K562 (cell line): ENCODE data around the gene CCDC92. TPM values are rescaled to one million over a fixed set of nuclear protein-coding genes. Genes with fewer than 3 reads are reported as not detected.

Source experiments
- ATAC-seq: fragments of 200-7000 bp; cut with Tn5 transposase; 3 replicates; pipeline ENCODE4 v1.9.1; 2020; ENCODE audit warnings: moderate library complexity
- BruUV-seq: library from RNA; stranded (reverse); fragments of 400-500 nt; replicated peaks from 2 replicates; lab custom pipeline; 2021; lab: Mats Ljungman, UMichigan
- CTCF ChIA-PET: fragments of 300-600 bp; formaldehyde crosslinking; extraction: SDS; loops from one replicate; lab custom pipeline; 2021; ENCODE audit warnings: low intra/inter-chr PET ratio; lab: Yijun Ruan, JAX
- POLR2A ChIA-PET: fragments of 300-600, 350-650 bp; sonication (Branson Sonifier 250); formaldehyde crosslinking; extraction: SDS; loops from one replicate; lab custom pipeline; 2021; ENCODE audit warnings: antibody characterized with exemption, inconsistent platforms; lab: Yijun Ruan, JAX
- DNase-seq, 4 experiments: peaks; one replicate each; pipeline versions ENCODE4 v3.0.0 to v3.0.0-alpha.2; 2011 to 2018; ENCODE audit warnings: low spot score in 3 of 4, mixed read lengths in 3 of 4; ENCODE audit errors: extremely low read depth in 1 of 4
- FAIRE-seq: peaks from 2 replicates; lab custom pipeline; 2011; peaks lifted over from hg19 to GRCh38; lab: Jason Lieb, UNC
- H2AFZ ChIP-seq: 2 replicates; pipeline ENCODE4 v1.6.0; 2011; ENCODE audit warnings: low read depth, low read length, control low read depth, inconsistent platforms
- H3K27ac ChIP-seq: fragments of 200-600 bp; 3 replicates; pipeline ENCODE4 v1.8.0; 2011; ENCODE audit warnings: low read depth, mild to moderate bottlenecking, control low read depth, inconsistent platforms, low read length, moderate library complexity, mixed read lengths; ENCODE audit errors: extremely low read depth
- H3K27me3 ChIP-seq, 2 experiments: fragments of 300-600 bp in 1 of 2; 2 replicates in 1 of 2; 3 replicates in 1 of 2; pipeline versions ENCODE4 v1.6.0 to v1.8.0; 2011; ENCODE audit warnings: inconsistent platforms in 2 of 2, low read length in 2 of 2, mild to moderate bottlenecking in 1 of 2, mixed read lengths in 1 of 2, moderate library complexity in 1 of 2; ENCODE audit not compliant: control insufficient read depth in 2 of 2, insufficient read depth in 2 of 2
- H3K36me3 ChIP-seq: fragments of 300-600 bp; 3 replicates; pipeline ENCODE4 v1.8.0; 2011; ENCODE audit warnings: mild to moderate bottlenecking, low read length, inconsistent platforms; ENCODE audit not compliant: control insufficient read depth, insufficient read depth
- H3K4me1 ChIP-seq, 2 experiments: fragments of 200-600 bp in 1 of 2; replicated peaks in 1 of 2; 2 replicates in 1 of 2; 3 replicates in 1 of 2; pipeline versions ENCODE4 v1.5.1 to v1.8.0; 2011; ENCODE audit warnings: inconsistent platforms in 2 of 2, low read length in 2 of 2, mild to moderate bottlenecking in 1 of 2, mixed read lengths in 1 of 2, moderate library complexity in 1 of 2; ENCODE audit not compliant: control insufficient read depth in 2 of 2, insufficient read depth in 2 of 2
- H3K4me2 ChIP-seq: 2 replicates; pipeline ENCODE4 v1.6.1; 2011; ENCODE audit warnings: low read length, control low read depth, inconsistent platforms, mixed read lengths; ENCODE audit not compliant: insufficient read depth
- H3K4me3 ChIP-seq: fragments of 200-600 bp; sonication (generic), shearing (Covaris generic); 2 replicates; pipeline ENCODE4 v1.5.1; 2016; ENCODE audit warnings: control low read depth, inconsistent platforms
- H3K79me2 ChIP-seq: fragments of 200-600 bp; 3 replicates; pipeline ENCODE4 v1.8.0; 2011; ENCODE audit warnings: low read length, inconsistent platforms; ENCODE audit not compliant: control insufficient read depth, insufficient read depth
- H3K9ac ChIP-seq, 2 experiments: 2 replicates each; pipeline versions ENCODE4 v1.6.0 to v1.6.1; 2011; ENCODE audit warnings: low read depth in 2 of 2, low read length in 2 of 2, control low read depth in 1 of 2, inconsistent platforms in 1 of 2, mild to moderate bottlenecking in 1 of 2, mixed read lengths in 1 of 2; ENCODE audit not compliant: insufficient read depth in 1 of 2
- H3K9me1 ChIP-seq: one replicate; pipeline ENCODE4 v1.6.0; 2011; ENCODE audit warnings: inconsistent platforms, mild to moderate bottlenecking, low read length, moderate library complexity; ENCODE audit not compliant: control insufficient read depth, insufficient read depth
- H3K9me3 ChIP-seq: replicated peaks from 2 replicates; pipeline ENCODE4 v1.5.1; 2011; ENCODE audit warnings: low read depth, low read length, inconsistent platforms; ENCODE audit not compliant: control insufficient read depth, insufficient read depth
- H4K20me1 ChIP-seq: replicated peaks from 2 replicates; pipeline ENCODE4 v1.6.1; 2011; ENCODE audit warnings: low read length, inconsistent platforms, mixed read lengths; ENCODE audit not compliant: control insufficient read depth, insufficient read depth
- ASH1L ChIP-seq: fragments of 450-650 bp; IDR thresholded peaks from 2 replicates; pipeline ENCODE4 v1.6.1; 2018; ENCODE audit warnings: borderline replicate concordance, mild to moderate bottlenecking, low read depth; ENCODE audit not compliant: partially characterized antibody
- WGBS: fragments of 100-300 bp; shearing (Covaris generic); methylation state at CpG from one replicate; pipeline ENCODE4 v1.1.6; 2016; ENCODE audit warnings: low coverage, mixed read lengths; ENCODE audit not compliant: insufficient coverage; ENCODE audit errors: missing lambda C conversion rate; 5-methylcytosine and 5-hydroxymethylcytosine counted together
- in situ Hi-C: fragments of 300-500 bp; cut with MboI; formaldehyde crosslinking; loops from 4 replicates; pipeline ENCODE4 v1.15.0; 2018; ENCODE audit warnings: inconsistent platforms, mixed read lengths
- intact Hi-C: fragments of 100-400 bp; cut with micrococcal nuclease; formaldehyde crosslinking; loops from 2 replicates; pipeline ENCODE4 v1.14.2; 2022
- polyA plus RNA-seq, 8 experiments: library from polyadenylated mRNA; depleted of rRNA in 4 of 8; stranded (reverse) in 5 of 8; unstranded in 3 of 8; fragments of >200 nt; fragmentation: Nextera tagmentation in 2 of 8; fragmentation: Illumina TruSeq in 1 of 8; extraction: Ambion mirVana in 2 of 8; extraction: Trizol in 1 of 8; gene quantifications; 2 replicates each; pipeline versions ENCODE4 v1.2.1 to v1.2.3, GENCODE V29; 2011 to 2014; ENCODE audit warnings: inconsistent platforms in 1 of 8, missing spikeins in 1 of 8
- total RNA-seq, 7 experiments: library from RNA; depleted of rRNA in 6 of 7; stranded (reverse); fragments of >200 nt in 6 of 7; fragmentation: Illumina TruSeq in 2 of 7; extraction: Trizol in 2 of 7; gene quantifications; 2 replicates each; pipeline versions ENCODE4 v1.2.1 to v1.2.3, GENCODE V29; 2011 to 2021; ENCODE audit warnings: low replicate concordance in 1 of 7
- TF ChIP-seq, protein P1 (sequence below): sonication (generic); formaldehyde crosslinking; IDR thresholded peaks from 2 replicates; pipeline ENCODE4 v1.5.0; 2020; ENCODE audit warnings: missing genetic modification reagents
- TF ChIP-seq, protein P2 (sequence below): sonication (generic); formaldehyde crosslinking; IDR thresholded peaks from 2 replicates; pipeline ENCODE4 v1.9.0; 2022; ENCODE audit warnings: mild to moderate bottlenecking, missing genetic modification reagents

CCDC92 gene
- total and polyA plus RNA-seq, 9 of the 15 experiments (the other 6 are each of a cell fraction or from before 2014, with no cell fraction given), result 0.27 to 5.9 (median 2.1) TPM

DNA sequence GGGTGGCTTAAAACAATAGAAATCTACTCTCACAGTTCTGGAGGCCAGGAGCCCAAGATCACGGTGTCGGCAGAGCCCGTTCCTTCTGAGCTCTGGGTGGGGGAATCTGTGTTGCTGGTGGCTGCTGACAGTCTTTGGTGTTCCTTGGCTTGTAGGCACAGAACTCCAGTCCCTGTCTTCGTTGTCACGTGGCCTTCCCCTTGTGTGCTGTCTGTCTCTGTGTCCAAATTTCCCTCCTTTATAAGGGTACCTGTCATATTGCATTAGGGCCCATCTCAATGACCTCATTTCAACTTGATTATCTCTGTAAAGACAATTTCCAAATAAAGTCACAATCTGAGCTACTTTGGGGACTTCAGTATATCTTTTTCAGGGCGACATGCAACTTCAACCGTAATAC, 81.6 kb downstream of the CCDC92 start:
- H3K9me3 ChIP-seq, result no peaks in the 10 kb centered on the region
- no peaks in the 10 kb centered on the region for H3K36me3 ChIP-seq
- ATAC-seq (no peak), DNase-seq (no peak), FAIRE-seq (no peak)
- H2AFZ ChIP-seq, result no peak overlapping the region
- H3K9ac ChIP-seq, result no peak overlapping the region
- POLR2A ChIA-PET, result interaction anchor here (0.6 to 1.1 kb wide), 2 partner anchors 17 to 125 kb away, joined by 3 to 4 read pairs; no protein-coding TSS in a partner anchor
- H4K20me1 ChIP-seq, result peaks cover 8% of the 10 kb centered on the region
- CTCF ChIA-PET, result interaction anchor here (0.7 kb wide), 1 partner anchor 16 kb away, joined by 8 read pairs; no protein-coding TSS in a partner anchor
- H3K79me2 ChIP-seq, result no peaks in the 10 kb centered on the region
- no peak overlapping the region for H3K27ac ChIP-seq
- H3K4me2 ChIP-seq, result no peak overlapping the region
- no peak overlapping the region for H3K4me3 ChIP-seq
- H3K27me3 ChIP-seq, result peaks cover 59 to 90% of the 10 kb centered on the region in 2 experiments
- H3K9me1 ChIP-seq, result no peaks in the 10 kb centered on the region
- WGBS, result 5% methylated on average over 7 of the region's 7 CpGs
- peaks cover 0 to 3% of the 10 kb centered on the region in 2 experiments; a peak in 2 of 5 replicates for H3K4me1 ChIP-seq
- in situ Hi-C loops, result no loop called here
- intact Hi-C loops, result no loop called here
- no TSS peak for BruUV-seq
- TF ChIP-seq, protein P1, sequence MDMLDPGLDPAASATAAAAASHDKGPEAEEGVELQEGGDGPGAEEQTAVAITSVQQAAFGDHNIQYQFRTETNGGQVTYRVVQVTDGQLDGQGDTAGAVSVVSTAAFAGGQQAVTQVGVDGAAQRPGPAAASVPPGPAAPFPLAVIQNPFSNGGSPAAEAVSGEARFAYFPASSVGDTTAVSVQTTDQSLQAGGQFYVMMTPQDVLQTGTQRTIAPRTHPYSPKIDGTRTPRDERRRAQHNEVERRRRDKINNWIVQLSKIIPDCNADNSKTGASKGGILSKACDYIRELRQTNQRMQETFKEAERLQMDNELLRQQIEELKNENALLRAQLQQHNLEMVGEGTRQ (CRISPR knock-in tag), result peak; percentile 55
- TF ChIP-seq, protein P2, sequence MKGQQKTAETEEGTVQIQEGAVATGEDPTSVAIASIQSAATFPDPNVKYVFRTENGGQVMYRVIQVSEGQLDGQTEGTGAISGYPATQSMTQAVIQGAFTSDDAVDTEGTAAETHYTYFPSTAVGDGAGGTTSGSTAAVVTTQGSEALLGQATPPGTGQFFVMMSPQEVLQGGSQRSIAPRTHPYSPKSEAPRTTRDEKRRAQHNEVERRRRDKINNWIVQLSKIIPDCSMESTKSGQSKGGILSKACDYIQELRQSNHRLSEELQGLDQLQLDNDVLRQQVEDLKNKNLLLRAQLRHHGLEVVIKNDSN (CRISPR knock-in tag), result peak; percentile 53
- no peak for TF ChIP-seq ASH1L
